GM10248 (cell line): ENCODE measurements around the gene CABLES1.
"Not testable (repeated sequence)": the region's sequence is repeated elsewhere in the genome, so short reads cannot be mapped to it uniquely, and the experiment has no call there.

Experiments used
- CTCF ChIA-PET: fragments of 300-600 bp; sonication (Branson Sonifier 250); formaldehyde crosslinking; extraction: SDS; loops from one replicate; lab custom pipeline; 2021; ENCODE audit warnings: antibody characterized with exemption; lab: Yijun Ruan, JAX
- POLR2A ChIA-PET: fragments of 350-650 bp; sonication (Branson Sonifier 250); formaldehyde crosslinking; extraction: SDS; loops from one replicate; lab custom pipeline; 2020; ENCODE audit warnings: antibody characterized with exemption; lab: Yijun Ruan, JAX
- DNase-seq: peaks from one replicate; pipeline ENCODE4 v3.0.0; 2012; ENCODE audit errors: extremely low spot score
- TF ChIP-seq, protein P1 (sequence below): IDR thresholded peaks from 2 replicates; pipeline ENCODE4 v1.5.1; 2012; ENCODE audit warnings: mild to moderate bottlenecking, low read depth; ENCODE audit errors: extremely low read depth, missing control alignments, control extremely low read depth

The CABLES1 gene

DNA sequence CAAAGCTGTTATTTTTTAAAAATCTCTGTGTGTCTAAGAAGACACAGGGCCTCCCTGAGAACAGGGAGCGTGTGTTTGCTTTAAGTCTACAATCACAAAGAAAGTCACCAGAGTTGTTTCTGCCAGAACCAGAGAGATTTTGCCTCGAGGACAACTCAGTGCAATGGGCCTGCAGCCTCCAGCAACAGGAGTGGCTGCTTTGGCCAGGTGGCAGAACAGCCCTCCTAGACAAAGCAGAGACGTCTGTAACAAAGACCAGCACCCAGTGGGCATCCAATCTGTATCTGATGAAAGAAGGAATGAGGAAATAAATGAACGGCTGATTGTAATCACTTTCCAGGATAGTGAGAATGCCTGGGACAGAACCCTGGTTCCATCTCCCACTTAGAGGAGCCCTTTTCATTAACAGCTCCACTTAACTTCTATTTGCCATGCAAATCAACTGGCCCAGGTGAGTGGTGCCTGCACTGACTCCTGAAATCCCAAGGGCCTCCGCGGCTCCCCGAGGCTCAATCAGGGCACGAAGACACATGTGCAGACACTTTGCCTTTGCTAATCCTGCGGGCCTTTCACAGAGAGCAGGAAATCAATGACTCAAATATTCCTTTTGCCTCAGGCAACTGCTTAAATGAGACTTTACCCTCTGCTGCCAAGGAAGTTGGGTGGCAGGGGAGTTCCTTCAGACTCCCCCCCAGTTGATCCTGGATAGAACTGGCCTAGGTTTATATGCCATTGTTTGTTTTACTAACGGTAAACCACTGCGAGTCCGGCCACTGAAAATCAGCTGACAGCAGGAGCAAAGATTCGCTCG lies 146.5 kb downstream of the CABLES1 start:
- DNase-seq, result no peak
- POLR2A ChIA-PET, result no interaction called here
- CTCF ChIA-PET, result interaction anchor here (1.0 to 1.4 kb wide), 4 partner anchors 9 to 85 kb away, joined by 3 to 6 read pairs (median 4); no protein-coding TSS in a partner anchor
- TF ChIP-seq, protein P1, sequence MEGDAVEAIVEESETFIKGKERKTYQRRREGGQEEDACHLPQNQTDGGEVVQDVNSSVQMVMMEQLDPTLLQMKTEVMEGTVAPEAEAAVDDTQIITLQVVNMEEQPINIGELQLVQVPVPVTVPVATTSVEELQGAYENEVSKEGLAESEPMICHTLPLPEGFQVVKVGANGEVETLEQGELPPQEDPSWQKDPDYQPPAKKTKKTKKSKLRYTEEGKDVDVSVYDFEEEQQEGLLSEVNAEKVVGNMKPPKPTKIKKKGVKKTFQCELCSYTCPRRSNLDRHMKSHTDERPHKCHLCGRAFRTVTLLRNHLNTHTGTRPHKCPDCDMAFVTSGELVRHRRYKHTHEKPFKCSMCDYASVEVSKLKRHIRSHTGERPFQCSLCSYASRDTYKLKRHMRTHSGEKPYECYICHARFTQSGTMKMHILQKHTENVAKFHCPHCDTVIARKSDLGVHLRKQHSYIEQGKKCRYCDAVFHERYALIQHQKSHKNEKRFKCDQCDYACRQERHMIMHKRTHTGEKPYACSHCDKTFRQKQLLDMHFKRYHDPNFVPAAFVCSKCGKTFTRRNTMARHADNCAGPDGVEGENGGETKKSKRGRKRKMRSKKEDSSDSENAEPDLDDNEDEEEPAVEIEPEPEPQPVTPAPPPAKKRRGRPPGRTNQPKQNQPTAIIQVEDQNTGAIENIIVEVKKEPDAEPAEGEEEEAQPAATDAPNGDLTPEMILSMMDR, result no peak

- DNase-seq, result no peak
- CTCF ChIA-PET, result interaction anchor here (1.2 to 1.4 kb wide), 2 partner anchors 15 to 41 kb away, joined by 4 to 6 read pairs; no protein-coding TSS in a partner anchor
- POLR2A ChIA-PET, result no interaction called here
- TF ChIP-seq, protein P1, result no peak
These were observed 147.1 kb downstream of the CABLES1 start for GRCh38 chr18:23282437-23282781.

DNA sequence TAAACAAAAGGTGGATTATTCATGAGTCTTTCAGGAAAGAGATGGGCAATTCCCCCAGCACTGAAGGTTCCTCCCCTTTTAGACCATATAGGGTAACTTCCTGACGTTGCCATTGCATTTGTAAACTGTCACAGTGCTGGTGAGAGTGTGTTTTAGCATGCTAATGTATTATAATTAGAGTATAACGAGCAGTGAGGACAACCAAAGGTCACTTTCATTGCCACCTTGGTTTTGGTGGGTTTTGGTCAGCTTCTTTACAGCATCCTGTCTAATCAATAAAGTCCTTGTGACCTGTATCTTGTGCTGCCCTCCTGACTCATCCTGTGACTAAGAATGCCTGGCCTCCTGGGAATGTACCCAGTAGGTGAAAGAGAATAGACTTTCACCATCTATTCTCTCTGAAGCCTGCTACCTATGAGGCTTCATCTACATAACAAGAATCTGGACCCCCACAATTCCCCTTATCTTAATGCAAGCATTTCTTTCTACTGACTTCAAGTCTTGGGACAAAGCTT lies 148.7 kb downstream of the CABLES1 start:
- ChIA-PET POLR2A (no interaction called here), CTCF (interaction anchor here (1.1 to 1.3 kb wide), 2 partner anchors 10 to 58 kb away, joined by 3 read pairs; no protein-coding TSS in a partner anchor)
- no peak for DNase-seq
- TF ChIP-seq, protein P1, result no peak

DNA sequence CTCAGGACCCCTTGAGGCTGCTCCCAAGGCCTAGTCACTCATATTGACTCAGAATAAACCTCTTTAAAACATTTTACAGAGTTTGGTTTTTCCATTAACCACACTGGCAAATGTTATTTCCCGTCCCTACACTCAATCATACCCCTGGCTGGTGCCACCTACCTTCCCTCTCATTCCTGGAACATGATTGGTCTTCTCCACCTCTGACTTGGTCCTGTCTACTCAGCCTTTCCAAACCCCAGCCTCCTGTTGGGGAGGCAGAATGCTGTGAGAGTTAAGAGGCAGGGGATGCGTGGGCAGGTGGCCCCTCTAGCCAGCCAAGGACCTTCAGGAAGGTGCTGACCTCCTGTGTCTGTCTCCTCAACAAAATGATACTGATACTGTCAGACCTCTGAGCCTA lies 149.3 kb downstream of the CABLES1 start:
- no peak for DNase-seq
- TF ChIP-seq, protein P1, result no peak
- CTCF ChIA-PET, result interaction anchor here (1.3 kb wide), 1 partner anchor 11 kb away, joined by 3 read pairs; no protein-coding TSS in a partner anchor
- POLR2A ChIA-PET, result no interaction called here

DNA sequence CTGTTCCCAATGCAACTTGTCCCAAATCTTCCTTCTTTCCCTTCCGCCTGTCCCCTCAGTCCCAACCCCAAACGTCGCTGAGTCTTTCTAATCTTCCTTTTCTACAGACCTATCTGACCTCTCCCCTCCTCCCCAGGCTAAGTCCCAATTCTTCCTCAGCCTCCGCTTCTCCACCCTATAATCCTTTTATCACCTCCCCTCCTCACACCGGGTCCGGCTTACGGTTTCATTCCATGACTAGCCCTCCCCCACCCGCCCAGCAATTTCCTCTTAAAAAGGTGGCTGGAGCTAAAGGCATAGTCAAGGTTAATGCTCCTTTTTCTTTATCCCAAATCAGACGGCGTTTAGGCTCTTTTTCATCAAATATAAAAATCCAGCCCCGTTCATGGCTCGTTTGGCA lies 150.3 kb downstream of the CABLES1 start:
- POLR2A ChIA-PET, result interaction anchor here (0.6 kb wide), 1 partner anchor 1032 kb away, joined by 4 read pairs; no protein-coding TSS in a partner anchor
- CTCF ChIA-PET, DNase-seq: not testable (repeated sequence)

- DNase-seq, result no peak
- ChIA-PET CTCF (interaction anchor here (1.5 kb wide), 1 partner anchor 8 kb away, joined by 3 read pairs; no protein-coding TSS in a partner anchor), POLR2A (interaction anchor here (0.6 kb wide), 1 partner anchor 62 kb away, joined by 4 read pairs; no protein-coding TSS in a partner anchor)
- TF ChIP-seq, protein P1, result no peak
These were observed 156.3 kb downstream of the CABLES1 start for GRCh38 chr18:23291456-23292205.
